CD4-positive, alpha-beta memory T cell (primary cell): ENCODE results near the gene VASN. TPM values are rescaled to one million over a fixed set of nuclear protein-coding genes. Genes with fewer than 3 reads are reported as not detected.

Source experiments
- CTCF ChIA-PET: fragments of 350-600 bp; sonication (Branson Sonifier 250); formaldehyde crosslinking; loops from one replicate; lab custom pipeline; 2021; ENCODE audit warnings: inconsistent platforms; ENCODE audit not compliant: partially characterized antibody; lab: Charles Lee
- POLR2A ChIA-PET: fragments of 350-600 bp; sonication (Branson Sonifier 250); formaldehyde crosslinking; loops from one replicate; lab custom pipeline; 2021; ENCODE audit not compliant: partially characterized antibody; lab: Charles Lee
- DNase-seq, 5 donors: peaks; one replicate each; pipeline versions ENCODE4 v3.0.0 to v3.0.0-alpha.2; 2020 to 2022; ENCODE audit warnings: mixed read lengths in 1 of 5
- H3K27ac ChIP-seq: one replicate; pipeline ENCODE4 v1.7.0; 2013; ENCODE audit warnings: low read depth, low read length
- H3K27me3 ChIP-seq: 2 replicates; pipeline ENCODE4 v1.7.0; 2013; ENCODE audit warnings: mild to moderate bottlenecking, low read length, moderate library complexity; ENCODE audit not compliant: insufficient read depth
- H3K36me3 ChIP-seq: 2 replicates; pipeline ENCODE4 v1.7.0; 2013; ENCODE audit warnings: mild to moderate bottlenecking, low read length, moderate library complexity; ENCODE audit not compliant: insufficient read depth
- H3K4me1 ChIP-seq: 2 replicates; pipeline ENCODE4 v1.7.0; 2013; ENCODE audit warnings: mild to moderate bottlenecking, low read length, moderate library complexity; ENCODE audit not compliant: insufficient read depth
- H3K4me3 ChIP-seq, 2 donors: one replicate each; pipeline ENCODE4 v1.7.0; 2013; ENCODE audit warnings: low read length in 2 of 2, mild to moderate bottlenecking in 1 of 2
- H3K9me3 ChIP-seq, 2 donors: one replicate each; pipeline ENCODE4 v1.7.0; 2013; ENCODE audit warnings: low read length in 2 of 2, control low read depth in 1 of 2; ENCODE audit not compliant: control insufficient read depth in 1 of 2
- H3K27ac Mint-ChIP-seq, 7 donors: one replicate each; pipeline ENCODE4 v1.8.0; 2020 to 2021; ENCODE audit warnings: mixed read lengths in 7 of 7, mild to moderate bottlenecking in 6 of 7, inconsistent platforms in 3 of 7, moderate library complexity in 3 of 7
- H3K27me3 Mint-ChIP-seq, 2 donors: one replicate each; pipeline ENCODE4 v1.8.0; 2020 to 2021; ENCODE audit warnings: mixed read lengths in 2 of 2
- H3K36me3 Mint-ChIP-seq, 2 donors: one replicate each; pipeline ENCODE4 v1.8.0; 2020 to 2021; ENCODE audit warnings: mixed read lengths in 2 of 2, inconsistent platforms in 1 of 2, mild to moderate bottlenecking in 1 of 2
- H3K4me1 Mint-ChIP-seq, 4 donors: one replicate each; pipeline ENCODE4 v1.8.0; 2020 to 2021; ENCODE audit warnings: mixed read lengths in 4 of 4, mild to moderate bottlenecking in 1 of 4
- H3K4me3 Mint-ChIP-seq, 8 donors: one replicate each; pipeline ENCODE4 v1.8.0; 2020 to 2021; ENCODE audit warnings: mixed read lengths in 8 of 8, mild to moderate bottlenecking in 7 of 8, moderate library complexity in 6 of 8, inconsistent platforms in 3 of 8
- H3K9me3 Mint-ChIP-seq, 8 donors: one replicate each; pipeline ENCODE4 v1.8.0; 2020 to 2021; ENCODE audit warnings: mixed read lengths in 8 of 8, mild to moderate bottlenecking in 5 of 8, inconsistent platforms in 3 of 8, moderate library complexity in 1 of 8
- intact Hi-C: fragments of 100-400 bp; cut with micrococcal nuclease; formaldehyde crosslinking; loops from one replicate; pipeline ENCODE4 v1.15.1; 2023
- polyA plus RNA-seq, 2 donors: library from polyadenylated mRNA; unstranded; fragments of 300-500 nt; fragmentation: Illumina TruSeq; gene quantifications; one replicate each; pipeline ENCODE4 v1.2.3, GENCODE V29; 2021
- total RNA-seq, 2 experiments: library from RNA; stranded (reverse); gene quantifications; one replicate each; pipeline ENCODE4 v1.2.3, GENCODE V29; 2021

The VASN gene
- total and polyA plus RNA-seq, 4 experiments from 2014 or later, result 0.11 to 0.29 (median 0.16) TPM; not detected in 1

GRCh38 chr16:4376893-4377572 lies 5.4 kb downstream of the VASN start:
- Histone ChIP-seq H3K36me3 (peaks cover 3% of the 10 kb centered on the region), H3K4me1 (peaks cover 31% of the 10 kb centered on the region), H3K27ac (no peak overlapping the region), H3K27me3 (no peaks in the 10 kb centered on the region), H3K4me3 (no peak overlapping the region), H3K9me3 (no peaks in the 10 kb centered on the region)
- Mint-ChIP-seq H3K36me3 (peaks cover 0 to 37% of the 10 kb centered on the region in 2 donors), H3K4me1 (peaks cover 12 to 53% (median 35%) of the 10 kb centered on the region in 4 donors), H3K4me3 (peak overlapping the region in 2 of 8 donors; percentile 21 to 64), H3K9me3 (peaks cover 0 to 2% (median 0%) of the 10 kb centered on the region in 8 donors), H3K27me3 (no peaks in the 10 kb centered on the region), H3K27ac (peak overlapping the region in 3 of 7 donors; percentile 13 to 82 (median 37))
- intact Hi-C loops, result no loop called here
- ChIA-PET POLR2A (interaction anchor here (0.8 kb wide), 1 partner anchor 8 kb away, joined by 3 read pairs; no protein-coding TSS in a partner anchor), CTCF (no interaction called here)
- no peak for DNase-seq

- H3K9me3 ChIP-seq, result no peaks in the 10 kb centered on the region
- ChIA-PET POLR2A (interaction anchor here (0.8 kb wide), 1 partner anchor 9 kb away, joined by 3 read pairs; no protein-coding TSS in a partner anchor), CTCF (no interaction called here)
- Mint-ChIP-seq H3K36me3 (peaks cover 0 to 35% of the 10 kb centered on the region in 2 donors), H3K4me1 (peaks cover 12 to 47% (median 32%) of the 10 kb centered on the region in 4 donors), H3K27ac (peak overlapping the region in 1 of 7 donors; percentile 82), H3K9me3 (peaks cover 0 to 2% (median 0%) of the 10 kb centered on the region in 8 donors), H3K27me3 (no peaks in the 10 kb centered on the region), H3K4me3 (peak overlapping the region in 1 of 8 donors; percentile 46)
- intact Hi-C loops, result no loop called here
- no peaks in the 10 kb centered on the region for H3K27me3 ChIP-seq
- peaks cover 3% of the 10 kb centered on the region for H3K36me3 ChIP-seq
- H3K27ac ChIP-seq, result no peak overlapping the region
- no peak overlapping the region for H3K4me3 ChIP-seq
- no peak for DNase-seq
- peaks cover 24% of the 10 kb centered on the region for H3K4me1 ChIP-seq
These were observed 6.0 kb downstream of the VASN start for GRCh38 chr16:4377573-4378154.

GRCh38 chr16:4378161-4378666 lies 6.6 kb downstream of the VASN start:
- Histone ChIP-seq H3K4me3 (no peak overlapping the region), H3K27ac (no peak overlapping the region), H3K4me1 (peaks cover 19% of the 10 kb centered on the region), H3K9me3 (no peaks in the 10 kb centered on the region), H3K27me3 (no peaks in the 10 kb centered on the region), H3K36me3 (peaks cover 3% of the 10 kb centered on the region)
- peaks cover 1 to 40% of the 10 kb centered on the region in 2 donors for H3K36me3 Mint-ChIP-seq
- intact Hi-C loops, result no loop called here
- H3K4me1 Mint-ChIP-seq, result peaks cover 10 to 41% (median 27%) of the 10 kb centered on the region in 4 donors
- ChIA-PET POLR2A (interaction anchor here (0.8 kb wide), 1 partner anchor 9 kb away, joined by 3 read pairs; no protein-coding TSS in a partner anchor), CTCF (interaction anchor here (1.4 kb wide), 1 partner anchor 24 kb away, joined by 4 read pairs; no protein-coding TSS in a partner anchor)
- H3K4me3 Mint-ChIP-seq, result no peak overlapping the region
- peaks cover 0 to 2% (median 0%) of the 10 kb centered on the region in 8 donors for H3K9me3 Mint-ChIP-seq
- H3K27ac Mint-ChIP-seq, result peak overlapping the region in 2 of 7 donors; percentile 55 to 82
- no peaks in the 10 kb centered on the region for H3K27me3 Mint-ChIP-seq
- DNase-seq, result no peak

- POLR2A ChIA-PET, result interaction anchor here (1.2 to 1.3 kb wide), 2 partner anchors 14 to 35 kb away, joined by 3 to 4 read pairs; no protein-coding TSS in a partner anchor
- Mint-ChIP-seq H3K27me3 (no peaks in the 10 kb centered on the region), H3K4me1 (peaks cover 9 to 33% (median 23%) of the 10 kb centered on the region in 4 donors), H3K36me3 (peaks cover 4 to 41% of the 10 kb centered on the region in 2 donors), H3K9me3 (peaks cover 0 to 2% (median 0%) of the 10 kb centered on the region in 8 donors), H3K4me3 (peak overlapping the region in 1 of 8 donors; percentile 7), H3K27ac (peak overlapping the region in 2 of 7 donors; percentile 35 to 82)
- DNase-seq, result no peak
- H3K27me3 ChIP-seq, result no peaks in the 10 kb centered on the region
- H3K9me3 ChIP-seq, result no peaks in the 10 kb centered on the region
- CTCF ChIA-PET, result interaction anchor here (1.1 to 1.4 kb wide), 2 partner anchors 20 to 23 kb away, joined by 3 to 4 read pairs; no protein-coding TSS in a partner anchor
- H3K4me1 ChIP-seq, result peaks cover 11% of the 10 kb centered on the region
- intact Hi-C loops, result no loop called here
- H3K4me3 ChIP-seq, result no peak overlapping the region
- peaks cover 8% of the 10 kb centered on the region for H3K36me3 ChIP-seq
- H3K27ac ChIP-seq, result no peak overlapping the region
These were observed 7.5 kb downstream of the VASN start for GRCh38 chr16:4378999-4379690.

- Histone ChIP-seq H3K27ac (no peak overlapping the region), H3K9me3 (no peaks in the 10 kb centered on the region), H3K4me1 (peaks cover 3% of the 10 kb centered on the region), H3K36me3 (peaks cover 17% of the 10 kb centered on the region), H3K27me3 (no peaks in the 10 kb centered on the region), H3K4me3 (no peak overlapping the region)
- Mint-ChIP-seq H3K9me3 (peaks cover 0 to 2% (median 0%) of the 10 kb centered on the region in 8 donors), H3K27me3 (no peaks in the 10 kb centered on the region), H3K4me3 (peak overlapping the region in 1 of 8 donors; percentile 28), H3K36me3 (peaks cover 4 to 44% of the 10 kb centered on the region in 2 donors), H3K4me1 (peaks cover 7 to 26% (median 17%) of the 10 kb centered on the region in 4 donors), H3K27ac (peak overlapping the region in 3 of 7 donors; percentile 10 to 82 (median 46))
- CTCF ChIA-PET, result interaction anchor here (0.6 kb wide), 1 partner anchor 106 kb away, joined by 3 read pairs; no protein-coding TSS in a partner anchor
- no peak for DNase-seq
- intact Hi-C loops, result no loop called here
- POLR2A ChIA-PET, result interaction anchor here (1.2 to 1.3 kb wide), 2 partner anchors 15 to 33 kb away, joined by 3 to 4 read pairs; no protein-coding TSS in a partner anchor
These were observed 8.7 kb downstream of the VASN start for GRCh38 chr16:4380119-4381063.
